Hindlimb muscle (tissue), 1 donor: ENCODE results near the gene ARHGEF38. TPM values are rescaled to one million over a fixed set of nuclear protein-coding genes. Genes with fewer than 3 reads are reported as not detected.

Experiments
- DNase-seq: peaks from one replicate; pipeline ENCODE4 v3.0.0-alpha.2; 2013
- polyA plus RNA-seq: library from polyadenylated mRNA; unstranded; fragments of 120-200 nt; gene quantifications from one replicate; pipeline ENCODE4 v1.2.1, GENCODE V29; 2013; ENCODE audit not compliant: insufficient read length

The ARHGEF38 gene
- polyA plus RNA-seq, 1 donor, result not detected

- no peak for DNase-seq
These were observed 5.9 kb downstream of the ARHGEF38 start for GRCh38 chr4:105558277-105558676.

GRCh38 chr4:105560421-105560848, 8.0 kb downstream of the ARHGEF38 start:
- DNase-seq, result no peak

- DNase-seq, result no peak
These were observed 10.9 kb downstream of the ARHGEF38 start for GRCh38 chr4:105563352-105563751.

GRCh38 chr4:105568584-105568983, 16.2 kb downstream of the ARHGEF38 start:
- DNase-seq, result no peak

GRCh38 chr4:105569057-105569865, 16.8 kb downstream of the ARHGEF38 start:
- no peak for DNase-seq

- DNase-seq, result no peak
These were observed 17.4 kb downstream of the ARHGEF38 start for GRCh38 chr4:105569866-105570236.

GRCh38 chr4:105572296-105572695, 19.9 kb downstream of the ARHGEF38 start:
- DNase-seq, result no peak

GRCh38 chr4:105586638-105587328, 34.4 kb downstream of the ARHGEF38 start:
- no peak for DNase-seq

- no peak for DNase-seq
These were observed 35.4 kb downstream of the ARHGEF38 start for GRCh38 chr4:105587841-105588240.

GRCh38 chr4:105588252-105588651, 35.8 kb downstream of the ARHGEF38 start:
- DNase-seq, result no peak

- no peak for DNase-seq
These were observed 39.2 kb downstream of the ARHGEF38 start for GRCh38 chr4:105591573-105591972.

- DNase-seq, result no peak
These were observed 41.9 kb downstream of the ARHGEF38 start for GRCh38 chr4:105594099-105595010.

GRCh38 chr4:105596684-105597083, 44.3 kb downstream of the ARHGEF38 start:
- no peak for DNase-seq

- DNase-seq, result no peak
These were observed 45.6 kb downstream of the ARHGEF38 start for GRCh38 chr4:105598052-105598451.

- DNase-seq, result no peak
These were observed 46.4 kb downstream of the ARHGEF38 start for GRCh38 chr4:105598787-105599186.

- no peak for DNase-seq
These were observed 47.1 kb downstream of the ARHGEF38 start for GRCh38 chr4:105599482-105599881.

GRCh38 chr4:105599932-105600655, 47.7 kb downstream of the ARHGEF38 start:
- no peak for DNase-seq

GRCh38 chr4:105600951-105601350, 48.5 kb downstream of the ARHGEF38 start:
- DNase-seq, result no peak

GRCh38 chr4:105601406-105601805, 49.0 kb downstream of the ARHGEF38 start:
- no peak for DNase-seq

- DNase-seq, result no peak
These were observed 50.7 kb downstream of the ARHGEF38 start for GRCh38 chr4:105603158-105603557.

- DNase-seq, result no peak
These were observed 53.1 kb downstream of the ARHGEF38 start for GRCh38 chr4:105605493-105605892.

GRCh38 chr4:105607876-105608275, 55.5 kb downstream of the ARHGEF38 start:
- DNase-seq, result no peak
